Stimulated activated CD8-positive, alpha-beta memory T cell treated with anti-CD3 and anti-CD28 coated beads, Interleukin-12 subunit alpha, Interleukin-12 subunit beta, amount 100 ng/mL, for 1 hour (primary cell): ENCODE results near the gene GGCX.

Experiments used
- DNase-seq: peaks from one replicate; pipeline ENCODE4 v3.0.0-alpha.2; 2020; ENCODE audit warnings: low read depth

The GGCX gene

DNA sequence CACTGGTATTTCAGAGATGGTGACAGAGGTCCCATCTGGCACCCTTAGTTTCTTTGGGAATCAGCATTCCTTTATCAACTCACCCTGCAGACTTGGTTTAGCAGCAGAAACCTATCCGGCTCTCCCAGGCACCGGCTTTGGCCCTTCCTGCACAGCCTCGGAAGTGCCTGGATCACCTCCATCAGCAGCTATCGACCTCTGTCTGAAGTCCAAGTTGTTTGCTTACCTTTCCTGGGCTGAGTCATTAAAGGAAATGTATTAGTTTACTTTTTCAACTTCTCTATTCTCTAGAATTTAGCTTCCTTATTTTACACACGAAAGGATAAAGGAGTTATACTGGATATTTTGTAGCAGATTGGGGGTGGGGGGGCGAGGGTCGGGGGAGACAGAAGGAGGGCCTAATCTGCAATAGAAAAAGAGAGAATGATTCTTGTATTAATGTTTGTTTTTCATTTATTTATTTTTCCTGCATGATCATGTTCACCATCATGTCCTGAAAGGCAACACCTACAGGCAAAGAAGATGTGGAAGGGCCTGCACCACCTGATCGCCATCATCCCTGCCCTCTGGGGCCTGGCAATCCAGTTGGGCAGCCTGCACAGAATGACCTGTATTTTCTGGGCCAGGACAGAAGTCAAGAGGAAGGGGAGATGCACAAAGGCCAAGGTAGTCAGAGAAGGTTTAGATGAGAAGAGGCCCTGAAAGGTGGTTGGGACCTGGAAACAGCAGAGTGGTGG, 44.5 kb downstream of the GGCX start:
- DNase-seq = no peak

DNA sequence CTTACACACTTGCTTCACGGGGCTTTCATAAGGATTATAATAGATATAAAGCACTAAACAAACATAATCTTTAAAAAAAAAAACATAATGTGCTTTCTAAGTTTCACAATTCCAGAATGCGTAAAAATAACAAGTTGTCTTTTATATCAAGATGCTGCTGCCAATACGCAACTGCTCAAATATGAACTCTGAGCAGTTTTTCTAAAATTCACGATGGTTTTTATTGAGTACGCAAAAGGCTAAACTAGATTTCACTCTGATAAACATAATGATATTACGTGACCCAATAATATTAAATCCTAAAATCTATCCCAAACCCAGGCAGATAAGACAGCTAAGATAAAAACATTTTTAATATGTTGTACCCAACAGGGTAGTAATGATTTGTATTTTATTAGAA, 47.0 kb downstream of the GGCX start:
- no peak for DNase-seq

DNA sequence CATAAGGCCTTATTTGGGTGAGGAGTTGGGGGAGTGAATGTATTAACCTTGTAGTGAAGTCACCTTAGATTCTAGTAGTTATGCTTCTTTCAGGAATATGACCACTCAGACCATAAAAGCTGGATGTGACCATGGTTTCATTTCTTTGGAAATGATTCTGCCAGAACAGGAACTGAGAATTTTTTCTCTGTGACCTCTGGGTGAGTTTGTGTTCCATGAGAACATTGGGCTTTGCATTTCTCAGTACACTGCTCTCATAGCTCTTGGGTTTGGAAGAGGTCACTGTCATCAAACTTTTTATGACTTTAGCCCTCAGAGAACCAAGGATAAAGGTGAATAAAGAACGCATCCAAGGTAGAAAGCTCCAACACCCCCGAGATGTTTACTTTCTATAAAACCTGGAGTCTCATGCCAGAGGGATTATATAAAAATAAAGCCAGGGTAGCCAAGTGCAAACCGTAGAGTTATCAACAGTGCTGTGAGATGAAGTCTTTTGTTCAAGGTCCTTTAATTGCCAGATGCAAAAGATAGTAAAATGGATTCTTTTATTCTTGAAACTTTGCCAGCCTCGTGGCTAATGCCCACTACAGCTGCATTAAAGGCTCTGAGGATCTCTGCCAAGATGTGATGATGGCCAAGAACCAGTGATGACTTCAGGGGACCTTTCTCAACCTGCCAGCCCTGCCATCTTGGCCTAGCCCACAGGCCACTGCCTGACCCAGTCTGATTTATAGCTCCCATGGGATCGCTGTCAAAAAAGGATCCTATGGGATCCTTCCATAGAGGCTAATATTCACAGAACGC, 50.1 kb downstream of the GGCX start:
- no peak for DNase-seq

DNA sequence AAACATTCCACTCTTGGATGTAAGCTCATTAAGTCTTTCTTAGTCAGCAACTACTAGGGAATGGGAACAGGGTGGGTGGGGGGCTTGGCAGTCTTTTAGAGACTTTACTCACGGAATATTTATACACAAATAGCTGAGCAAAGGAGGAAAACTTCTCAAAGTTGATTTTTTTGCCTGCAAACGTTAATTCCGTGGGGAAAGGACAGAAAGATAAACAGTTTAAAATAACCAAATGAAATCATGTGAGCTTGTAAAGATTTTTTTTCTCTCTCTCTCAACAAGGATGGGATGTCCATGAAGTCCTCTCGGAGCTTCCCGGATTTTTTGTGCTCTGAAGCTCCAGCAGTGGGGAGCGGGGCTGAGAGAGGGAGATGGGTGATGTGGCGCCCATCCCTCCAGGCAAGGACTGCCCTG, 54.5 kb downstream of the GGCX start:
- no peak for DNase-seq

DNA sequence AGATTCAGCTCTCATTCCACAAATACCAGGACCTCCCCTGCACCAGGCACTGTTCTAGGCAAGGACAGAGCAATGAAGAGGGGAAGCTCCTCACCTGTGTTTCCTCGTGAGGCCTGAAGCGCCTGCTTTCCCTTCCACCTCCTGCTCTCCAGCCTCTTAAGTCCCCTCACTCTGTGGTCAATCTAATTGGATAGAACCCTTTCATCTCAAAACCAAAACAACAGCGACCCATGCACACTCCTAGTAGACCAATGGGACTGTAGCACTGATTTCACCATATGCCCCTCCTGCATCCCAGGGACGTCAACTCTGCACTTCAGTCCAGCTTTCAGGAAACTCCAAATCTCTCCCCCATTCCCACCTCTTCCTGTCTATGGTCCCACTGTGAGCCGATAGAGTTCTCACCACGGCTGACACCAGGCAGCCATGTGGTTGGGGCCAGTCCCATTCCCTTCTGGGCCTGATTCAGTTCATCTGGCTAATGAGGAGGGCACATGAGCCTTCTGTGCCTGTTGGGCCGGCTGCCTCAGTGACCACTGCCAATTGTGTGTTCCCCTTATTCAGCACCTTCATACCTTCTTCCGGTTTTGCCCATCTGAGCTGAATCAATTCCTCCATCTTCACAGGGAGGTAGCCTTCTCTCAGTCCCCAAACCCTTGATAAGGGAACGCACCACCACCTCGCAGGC, 55.6 kb downstream of the GGCX start:
- no peak for DNase-seq

DNA sequence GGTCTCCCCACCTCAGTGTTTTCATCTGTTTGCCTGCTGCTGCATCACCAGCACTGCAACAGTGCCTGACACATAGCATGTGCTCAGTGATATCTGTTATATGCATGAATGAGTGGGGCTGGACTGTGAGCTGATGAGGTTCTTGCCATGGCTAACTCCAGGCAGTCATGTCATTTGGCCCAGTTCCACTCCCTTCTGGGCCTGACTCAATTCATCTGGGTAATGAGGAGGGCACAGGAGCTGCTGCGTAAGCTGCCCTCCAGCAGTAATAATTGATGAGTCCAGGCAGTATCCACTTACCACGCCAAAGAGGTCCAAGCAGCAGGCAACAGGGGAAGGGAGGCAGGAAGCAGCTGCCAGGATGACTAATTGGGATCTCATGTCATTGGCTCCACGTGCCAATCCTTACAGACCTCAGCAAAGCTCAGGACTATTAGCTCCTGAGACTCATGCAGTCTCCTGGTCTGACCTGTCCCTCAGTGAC, 56.5 kb downstream of the GGCX start:
- DNase-seq = no peak

DNA sequence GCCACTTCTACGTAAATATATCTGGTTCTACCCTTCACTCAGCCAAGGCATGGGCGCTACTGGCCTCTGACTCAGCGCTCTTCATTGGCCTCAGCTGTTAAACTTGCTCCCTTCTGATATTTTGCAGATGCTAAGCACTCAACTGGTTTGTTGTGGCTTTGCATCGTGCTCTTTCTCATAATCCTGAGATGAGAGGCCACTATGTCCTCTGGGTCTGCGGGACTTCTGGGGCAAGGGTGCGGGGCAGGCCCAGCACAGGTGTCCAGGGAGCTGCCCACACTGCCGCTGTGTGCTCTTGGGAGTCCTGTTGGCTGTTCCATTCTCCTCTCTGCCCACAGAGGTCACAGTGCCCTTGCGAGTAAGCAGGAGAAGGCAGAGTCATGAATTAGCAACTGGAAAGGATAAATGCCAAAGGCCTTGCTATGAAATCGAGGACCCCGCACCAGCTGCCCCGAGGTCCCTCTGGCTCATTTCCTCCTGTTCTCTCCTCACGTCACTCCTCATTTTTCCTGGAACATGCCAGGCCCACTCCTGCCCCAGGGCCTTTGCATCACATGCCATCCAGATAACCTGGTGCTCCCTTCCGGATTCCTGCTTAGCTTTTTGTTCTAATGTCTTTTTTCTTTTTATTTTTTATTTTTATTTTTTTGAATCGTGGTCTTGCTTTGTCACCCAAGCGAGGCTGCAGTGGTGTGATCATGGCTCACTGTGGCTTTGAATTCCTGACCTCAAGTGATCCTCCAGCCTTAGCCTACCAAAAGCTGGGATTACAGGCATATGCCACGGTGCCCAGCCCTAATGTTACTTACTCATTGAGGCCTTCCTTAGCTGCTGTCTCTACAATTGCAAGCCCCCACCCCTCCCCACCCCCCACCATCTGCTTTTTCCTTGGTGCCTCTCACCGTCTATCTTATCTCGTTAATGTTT, 57.2 kb downstream of the GGCX start:
- no peak for DNase-seq

DNA sequence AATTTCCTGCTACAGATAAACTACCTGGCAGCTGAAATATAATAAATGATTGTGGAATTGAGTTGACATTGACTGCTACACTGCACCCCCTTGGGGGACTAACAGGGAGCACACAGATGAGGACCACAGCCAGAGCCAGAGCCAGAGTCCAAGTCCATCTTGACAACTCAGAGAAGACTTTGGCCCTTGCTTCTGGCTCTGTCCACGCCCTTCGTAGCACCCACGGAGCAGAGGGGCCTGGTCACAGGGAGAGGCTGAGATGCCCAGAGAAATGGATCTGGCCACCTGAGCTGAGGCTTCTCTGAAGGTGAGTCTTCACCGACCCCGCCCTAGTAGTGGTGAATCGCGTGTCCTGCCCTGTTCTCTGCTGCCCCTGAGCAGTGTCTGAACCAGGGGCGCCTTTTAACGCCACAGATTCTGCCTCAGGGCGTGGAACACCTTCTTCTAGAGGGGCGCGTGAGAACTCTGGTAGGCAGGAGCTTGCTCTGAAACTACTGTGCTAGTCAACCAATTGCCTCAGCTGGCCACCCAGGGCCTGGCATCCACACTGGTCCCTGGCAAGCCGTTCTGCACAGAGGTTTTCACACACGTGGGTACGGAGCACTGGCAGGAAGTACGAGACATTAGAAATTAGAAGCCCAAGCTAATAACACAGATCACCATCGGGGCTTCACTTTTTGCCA, 58.0 kb downstream of the GGCX start:
- no peak for DNase-seq

DNA sequence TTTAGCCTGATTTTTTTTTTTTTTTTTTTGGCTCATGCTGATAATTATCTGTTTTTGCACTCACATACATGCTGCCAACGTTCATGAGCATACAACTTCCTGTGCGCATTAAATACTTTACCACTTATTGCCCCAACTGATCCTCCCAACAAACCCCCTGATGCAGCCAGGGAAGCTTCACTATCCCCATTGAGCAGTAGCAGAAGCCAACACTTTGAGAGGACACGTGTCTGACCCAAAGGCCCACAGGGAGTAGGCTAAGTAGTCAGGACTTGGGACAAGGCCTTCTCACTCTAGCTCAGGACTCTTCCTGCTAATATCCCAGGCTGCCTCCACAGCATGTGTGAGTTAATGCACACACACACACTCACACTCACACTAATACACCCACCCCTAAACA, 58.6 kb downstream of the GGCX start:
- DNase-seq = no peak

DNA sequence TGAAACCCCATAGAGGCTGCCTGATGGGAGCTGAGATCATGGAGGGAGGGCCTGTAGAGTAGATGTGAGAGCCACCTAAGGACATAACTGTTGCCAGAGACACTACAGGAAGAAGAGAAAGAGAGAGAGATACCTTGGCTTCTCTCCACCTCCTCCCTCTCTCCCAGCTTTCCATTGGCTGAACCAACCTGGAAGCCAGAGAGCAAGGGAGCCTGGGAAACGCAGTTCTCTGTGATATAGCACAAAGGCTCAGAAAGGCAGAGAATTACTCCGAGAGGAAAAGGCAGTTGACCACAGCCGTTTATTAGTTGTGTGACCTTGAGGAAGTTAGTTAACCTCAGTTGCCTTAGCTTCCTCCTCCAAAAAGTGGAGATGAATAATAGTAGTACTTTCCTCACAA, 60.0 kb downstream of the GGCX start:
- no peak for DNase-seq

DNA sequence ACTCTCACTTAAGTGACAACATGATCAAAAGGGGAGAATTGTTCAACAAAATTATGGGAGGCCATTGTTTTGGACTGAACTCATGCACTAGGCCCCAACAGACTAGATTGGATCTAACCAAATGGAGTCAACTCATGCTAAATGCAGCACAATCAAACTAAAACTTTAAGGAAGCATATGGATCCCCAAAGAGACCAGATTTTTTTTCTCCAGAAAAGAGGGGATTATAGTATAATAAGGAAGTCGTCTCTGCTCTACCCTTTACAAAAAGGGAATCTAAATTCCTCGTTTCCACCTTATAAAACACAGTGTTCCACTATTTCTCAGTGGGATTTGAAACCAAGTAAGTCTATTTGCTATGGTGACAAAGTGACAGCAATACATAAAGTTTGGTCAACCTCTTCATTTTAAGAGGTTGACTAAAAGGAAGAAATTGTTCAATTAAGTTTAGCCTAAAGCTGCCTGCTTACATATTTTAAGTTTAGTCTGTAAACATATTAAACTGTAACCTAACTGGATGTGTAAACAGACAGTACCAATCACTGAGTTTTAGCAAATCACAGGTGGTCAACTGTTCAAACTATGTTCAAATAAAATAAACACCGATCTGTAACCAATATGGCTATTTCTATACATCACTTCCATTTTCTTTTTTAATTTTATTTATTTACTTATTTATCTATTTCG, 63.2 kb downstream of the GGCX start:
- no peak for DNase-seq

DNA sequence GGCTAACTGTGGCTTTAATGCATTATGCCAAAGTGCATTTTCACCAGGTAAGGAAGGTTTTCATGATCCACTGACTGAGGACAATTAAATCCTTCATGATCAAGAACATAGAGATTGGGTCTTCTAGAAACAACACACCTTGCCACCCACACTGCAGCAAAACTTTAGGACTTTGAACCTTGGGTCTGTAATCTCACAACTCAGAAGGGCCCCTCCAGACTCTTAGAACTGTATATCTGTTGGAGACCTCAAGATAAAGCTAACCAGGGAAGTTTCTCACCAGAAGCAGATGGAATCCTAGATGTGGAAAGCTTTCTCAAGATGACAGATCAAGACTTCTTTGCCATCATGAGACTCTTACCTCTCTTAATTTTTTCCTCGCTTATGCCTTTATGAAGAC, 64.9 kb downstream of the GGCX start:
- no peak for DNase-seq
